NCI-H2196 treated with DMSO at 0.1 percent for 48 hours (cell line): ENCODE data around the gene ZNF428.

Experiments
- DNase-seq: peaks from one replicate; lab custom pipeline; 2025; ENCODE audit not compliant: unreplicated experiment; lab: John Stamatoyannopoulos, UW

Gene ZNF428

DNA sequence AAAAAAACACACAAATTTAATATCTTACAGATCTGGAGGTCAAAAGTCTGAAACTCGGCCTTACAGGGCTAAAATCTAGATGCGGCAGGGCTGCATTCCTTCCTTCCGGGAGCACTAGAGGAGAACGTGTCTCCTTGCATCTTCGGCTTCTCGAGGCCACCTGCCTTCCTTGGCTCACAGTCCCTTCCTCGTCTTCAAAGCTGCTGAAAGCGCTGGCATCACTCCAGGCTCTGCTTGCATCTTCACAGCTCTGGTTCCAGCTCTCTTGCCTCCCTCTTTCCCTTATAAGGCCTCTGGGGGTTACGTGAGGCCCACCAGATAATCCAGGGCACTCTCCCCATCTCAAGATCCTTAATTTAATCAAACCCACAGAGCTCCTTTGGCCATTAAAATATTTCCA, 54.6 kb downstream of the ZNF428 start:
- DNase-seq: no peak

DNA sequence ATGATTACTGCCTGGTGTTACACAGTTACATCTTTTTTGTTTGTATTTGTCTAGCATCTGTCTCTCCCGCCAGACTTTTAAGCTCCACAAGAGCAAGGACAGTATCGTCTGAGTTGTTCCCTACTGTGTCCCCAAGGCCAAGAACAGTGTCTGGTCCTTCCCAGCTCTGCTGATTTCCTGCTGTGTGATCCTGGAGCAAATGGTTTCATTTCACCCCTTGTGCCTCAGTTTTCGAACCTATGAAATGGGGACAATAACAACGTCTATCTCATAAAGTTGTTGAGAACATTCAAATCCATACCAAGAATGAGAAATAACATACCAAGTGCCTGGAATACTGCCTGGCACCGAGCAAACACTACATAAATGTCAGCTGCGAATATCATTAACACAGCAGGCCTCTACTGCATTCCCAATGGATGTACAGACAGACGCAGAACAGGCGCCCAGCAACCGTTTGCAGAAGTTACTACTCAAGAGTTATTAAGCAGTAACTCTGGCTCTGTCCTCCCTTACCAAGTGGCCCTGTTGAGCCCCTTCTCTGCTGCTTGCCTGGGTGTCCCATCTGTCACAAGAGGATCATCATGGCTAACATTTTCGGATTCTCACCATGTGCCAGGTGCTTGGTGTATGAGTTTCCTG, 55.5 kb downstream of the ZNF428 start:
- no peak for DNase-seq

- peak; percentile 82 for DNase-seq
These were observed 56.7 kb downstream of the ZNF428 start for GRCh38 chr19:43562698-43563241.

- DNase-seq: no peak
These were observed 57.2 kb downstream of the ZNF428 start for GRCh38 chr19:43562226-43562697.

DNA sequence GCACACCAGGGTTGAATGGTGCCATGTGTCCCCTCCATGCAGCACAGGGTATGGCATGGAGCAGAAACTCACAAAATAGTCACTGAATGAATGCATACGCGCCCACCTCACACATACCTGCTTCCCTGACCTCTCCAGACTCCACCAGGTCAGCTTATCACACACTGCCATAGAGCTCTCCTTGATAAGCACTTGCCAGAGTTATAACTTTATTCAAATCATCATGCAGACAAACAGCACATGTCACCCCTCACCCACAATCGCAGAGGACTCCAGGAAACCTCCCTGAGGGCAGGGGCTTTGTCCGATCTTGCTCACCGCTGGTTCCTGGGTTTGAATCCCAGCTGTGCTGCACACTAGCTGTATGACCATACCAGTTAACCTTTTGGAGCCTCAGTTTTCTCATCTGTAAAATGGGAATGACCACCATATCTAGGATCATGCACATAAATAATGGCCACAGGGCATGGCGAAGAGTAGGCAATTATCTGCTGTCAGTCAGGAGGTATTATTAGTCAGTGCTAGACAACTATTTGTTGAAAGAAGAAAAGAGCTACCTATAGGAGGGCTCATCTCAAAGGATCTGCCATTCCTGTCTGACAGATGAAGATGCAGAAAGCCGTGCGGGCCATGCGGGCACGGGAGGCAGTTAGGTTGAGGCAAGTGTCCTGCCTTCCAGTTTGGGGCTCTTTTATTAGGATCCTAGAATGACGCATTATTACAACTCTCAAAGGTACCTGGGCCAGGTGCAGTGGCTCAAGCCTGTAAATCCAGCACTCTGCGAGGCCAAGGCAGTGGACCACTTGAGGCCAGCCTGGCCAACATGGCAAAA, 58.1 kb downstream of the ZNF428 start:
- DNase-seq: no peak

- no peak for DNase-seq
These were observed 58.7 kb downstream of the ZNF428 start for GRCh38 chr19:43560687-43561086.
